ENCODE data around the gene CHID1. TPM values are rescaled to one million over a fixed set of nuclear protein-coding genes. Genes with fewer than 3 reads are reported as not detected.
A peak's percentile ranks its signal among the peaks of the same experiment; 100 is the strongest.

The CHID1 gene
- total and polyA plus RNA-seq, 9 of the 15 experiments (the other 6 are each of a cell fraction or from before 2014, with no cell fraction given) = 15.1 to 108 (median 39.8) TPM

GRCh38 chr11:894575-895201 is 15.9 kb downstream of the CHID1 start:
- H3K9me1 ChIP-seq (ENCODE audit: control insufficient read depth, insufficient read depth, low read length) = no peaks in the 10 kb centered on the region
- peaks cover 0 to 88% of the 10 kb centered on the region in 2 experiments; a peak in 2 of 5 replicates for H3K4me1 ChIP-seq (replicated peaks in 1 of 2; ENCODE audit: control insufficient read depth in 2 of 2, insufficient read depth in 2 of 2, low read length in 2 of 2)
- ATAC-seq (peak; percentile 66), DNase-seq (ENCODE audit: extremely low read depth in 1 of 4, low spot score in 3 of 4) (peak in 1 of 4 experiments; percentile 21), FAIRE-seq (no peak)
- BruUV-seq (replicated peaks) = no TSS peak
- H2AFZ ChIP-seq (ENCODE audit: low read depth, low read length) = no peak overlapping the region
- H3K27ac ChIP-seq (ENCODE audit: extremely low read depth, low read depth, low read length) = no peak overlapping the region
- POLR2A ChIA-PET = interaction anchor here (0.6 to 1.1 kb wide), 4 partner anchors 11 to 53 kb away, joined by 3 to 4 read pairs (median 3); no protein-coding TSS in a partner anchor
- H3K79me2 ChIP-seq (ENCODE audit: control insufficient read depth, insufficient read depth, low read length) = no peaks in the 10 kb centered on the region
- no peaks in the 10 kb centered on the region for H3K9me3 ChIP-seq (replicated peaks; ENCODE audit: control insufficient read depth, insufficient read depth, low read depth, low read length)
- H3K9ac ChIP-seq (ENCODE audit: insufficient read depth in 1 of 2, low read depth in 2 of 2, low read length in 2 of 2) = peak overlapping the region in 1 of 2 experiments; percentile 60; a peak in 1 of 4 replicates
- TF ChIP-seq NR2C2 (CRISPR knock-in tag; IDR thresholded peaks at IDR 0.05) (no peak), NR2C2 (tag; IDR thresholded peaks at IDR 0.05) (no peak), MXI1 (IDR thresholded peaks at IDR 0.05; ENCODE audit: low read depth, low read length) (no peak), CTCF (IDR thresholded peaks at IDR 0.05 in 2 of 3, conservative IDR thresholded peaks at IDR 0.05 in 1 of 3; ENCODE audit: insufficient read depth in 2 of 3, low read depth in 1 of 3, low read length in 3 of 3) (peak; percentile 22 to 35 (median 30); a peak in 2 of 6 replicates), STAT5A (IDR thresholded peaks at IDR 0.05; ENCODE audit: borderline replicate concordance, low read length) (no peak), SMARCC2 (IDR thresholded peaks at IDR 0.05; ENCODE audit: low read depth) (no peak), PHF8 (IDR thresholded peaks at IDR 0.05; ENCODE audit: borderline replicate concordance, low read length) (no peak), HIVEP1 (CRISPR knock-in tag; IDR thresholded peaks at IDR 0.05) (no peak), EHMT2 (IDR thresholded peaks at IDR 0.05) (no peak)
- in situ Hi-C loops (cut with MboI) = no loop called here
- CTCF ChIA-PET (ENCODE audit: low intra/inter-chr PET ratio) = no interaction called here
- peaks cover 44% of the 10 kb centered on the region; the same call in 1 of the 3 replicates for H3K36me3 ChIP-seq (ENCODE audit: control insufficient read depth, insufficient read depth, low read length)
- H4K20me1 ChIP-seq (replicated peaks; ENCODE audit: control insufficient read depth, insufficient read depth, low read length) = no peaks in the 10 kb centered on the region; the same call in 1 of the 2 replicates
- H3K4me3 ChIP-seq = no peak overlapping the region
- intact Hi-C loops (cut with micrococcal nuclease) = no loop called here
- no peak overlapping the region for H3K4me2 ChIP-seq (ENCODE audit: insufficient read depth, low read length)
- 79% methylated on average over 12 of the region's 12 CpGs for WGBS (ENCODE audit: insufficient coverage, low coverage, missing lambda C conversion rate)
- no peaks in the 10 kb centered on the region for H3K27me3 ChIP-seq (ENCODE audit: control insufficient read depth in 2 of 2, insufficient read depth in 2 of 2, low read length in 2 of 2)
